Measurements from ENCODE around the gene CFH.
"Not testable (repeated sequence)": the region's sequence is repeated elsewhere in the genome, so short reads cannot be mapped to it uniquely, and the experiment has no call there.

The CFH gene

DNA sequence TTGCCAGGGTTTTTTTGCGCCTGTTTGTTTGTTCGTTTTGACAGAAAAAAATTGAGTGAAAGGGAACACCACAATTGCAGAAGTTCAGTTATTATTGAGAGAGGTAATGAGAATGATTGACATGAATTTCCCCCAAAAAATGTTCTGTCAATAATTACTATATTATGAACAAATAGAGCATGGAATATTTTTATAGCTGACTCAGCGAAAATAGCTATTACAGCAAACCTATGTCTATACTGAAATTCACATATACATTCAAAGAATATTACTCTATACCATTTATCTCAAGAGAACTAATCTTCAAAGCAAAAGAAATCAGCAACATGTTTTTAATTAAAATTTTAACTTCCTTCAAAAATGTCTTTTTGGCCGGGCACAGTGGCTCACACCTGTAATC is 118.0 kb downstream of the CFH start:
- DNase-seq (ENCODE audit: low read depth) = not testable (repeated sequence)

DNA sequence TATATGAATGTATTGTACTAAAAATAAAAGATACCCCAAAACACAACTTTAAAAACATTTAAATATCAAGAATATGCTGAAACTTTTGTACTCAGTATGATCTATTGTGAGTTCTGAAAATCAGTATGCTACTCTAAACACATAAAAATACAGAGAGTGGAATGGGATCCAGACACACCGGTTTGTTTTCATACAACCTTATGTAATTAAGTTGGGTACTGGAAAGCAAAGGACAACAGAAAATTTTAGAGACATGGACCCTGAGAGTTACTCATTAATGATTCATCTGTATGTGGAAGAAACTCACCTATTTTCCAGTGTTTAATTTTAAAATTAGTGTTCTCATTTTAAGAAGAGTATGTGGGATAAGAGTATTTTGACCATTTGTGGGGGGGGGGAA is 121.9 kb downstream of the CFH start:
- DNase-seq (ENCODE audit: low read depth) = no peak

DNA sequence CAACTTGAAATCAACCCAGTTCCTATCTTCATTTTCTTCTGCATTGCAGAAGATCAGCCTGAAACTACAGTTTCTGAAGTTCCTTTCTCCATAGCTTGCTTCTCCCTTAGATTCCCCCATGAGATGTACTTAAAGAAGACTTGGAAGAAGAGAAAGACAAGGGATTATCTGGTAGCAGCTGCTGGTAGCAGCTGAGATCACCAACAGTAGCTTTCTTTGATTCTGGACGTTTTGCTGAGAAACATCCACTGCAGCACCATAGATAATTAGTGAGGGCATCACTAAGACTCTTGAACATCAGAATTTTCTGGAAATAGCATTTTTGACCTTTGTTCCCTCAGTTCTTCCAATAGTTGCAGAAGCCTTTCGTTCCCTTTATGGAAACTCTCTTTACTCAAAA is 122.3 kb downstream of the CFH start:
- DNase-seq (ENCODE audit: low read depth) = no peak

DNA sequence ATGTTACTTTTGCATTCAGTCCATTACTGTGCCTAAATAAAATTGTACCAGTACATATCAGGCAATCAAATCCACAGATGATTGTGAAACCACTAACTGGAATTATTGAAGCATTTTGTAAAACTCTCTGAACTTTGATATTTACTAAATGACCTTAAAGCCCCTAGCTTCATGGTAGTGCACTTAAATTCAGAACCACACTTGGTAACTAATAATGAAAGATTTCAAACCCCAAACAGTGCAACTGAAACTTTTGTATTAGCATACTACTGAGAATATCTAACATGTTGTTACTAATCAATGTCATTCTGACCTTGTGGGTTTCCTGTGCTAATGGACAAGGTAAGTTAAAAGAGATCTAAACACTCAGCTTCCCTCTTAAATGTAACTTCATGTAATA is 122.8 kb downstream of the CFH start, which contains the start of gene CFHR3:
Gene CFHR3 (plus strand): TSS at position 238 of the 400 bp plus-strand sequence. CDS start 47 bp downstream, at position 285.
- no peak for DNase-seq (ENCODE audit: low read depth)

DNA sequence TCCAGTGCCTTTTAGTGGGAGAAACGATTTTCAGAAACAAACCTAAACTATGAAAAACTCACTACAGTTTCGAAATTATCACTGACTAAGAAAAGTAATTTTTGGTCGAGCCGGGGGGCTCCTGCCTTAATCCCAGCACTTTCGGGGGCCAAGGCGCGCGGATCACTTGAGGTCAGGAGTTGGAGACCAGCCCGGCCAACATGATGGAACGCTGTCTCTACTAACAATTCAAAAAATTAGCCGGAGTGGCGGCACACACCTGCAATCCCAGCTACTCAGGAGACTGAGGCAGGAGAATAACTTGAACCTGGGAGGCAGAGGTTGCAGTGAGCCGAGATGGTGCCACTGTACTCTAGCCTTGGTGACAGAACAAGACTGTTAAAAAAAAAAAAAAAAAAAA is 125.8 kb downstream of the CFH start:
- no peak for DNase-seq (ENCODE audit: low read depth)

DNA sequence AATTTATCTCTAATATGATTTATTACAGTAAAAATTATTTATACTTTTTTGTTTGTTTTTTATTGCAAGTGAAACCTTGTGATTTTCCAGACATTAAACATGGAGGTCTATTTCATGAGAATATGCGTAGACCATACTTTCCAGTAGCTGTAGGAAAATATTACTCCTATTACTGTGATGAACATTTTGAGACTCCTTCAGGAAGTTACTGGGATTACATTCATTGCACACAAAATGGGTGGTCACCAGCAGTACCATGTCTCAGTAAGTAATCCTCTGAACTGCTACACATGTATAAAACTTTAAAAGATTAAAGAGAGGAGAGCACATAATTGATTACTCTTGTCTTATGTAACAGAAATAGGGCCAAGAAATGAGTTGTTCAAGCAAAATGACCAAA is 127.2 kb downstream of the CFH start:
- no peak for DNase-seq (ENCODE audit: low read depth)

DNA sequence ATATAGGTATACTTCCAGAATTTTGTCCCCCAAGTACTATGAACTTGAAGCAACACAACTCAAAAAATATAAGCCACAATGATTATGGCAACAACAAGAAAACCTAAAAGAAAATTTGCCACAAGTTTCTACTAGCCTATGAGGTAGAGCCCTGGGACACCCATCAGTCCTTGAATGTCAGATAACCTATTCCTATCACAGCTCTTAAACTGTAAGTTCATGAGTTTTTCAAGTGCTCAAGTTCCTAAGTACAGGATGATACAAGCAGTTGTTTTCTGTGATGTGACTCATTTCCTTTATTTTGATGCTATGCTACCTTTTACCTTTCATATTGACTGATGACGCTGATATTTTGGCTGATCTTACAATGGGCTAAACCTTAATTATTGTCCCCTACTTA is 139.4 kb downstream of the CFH start:
- DNase-seq (ENCODE audit: low read depth) = not testable (repeated sequence)

DNA sequence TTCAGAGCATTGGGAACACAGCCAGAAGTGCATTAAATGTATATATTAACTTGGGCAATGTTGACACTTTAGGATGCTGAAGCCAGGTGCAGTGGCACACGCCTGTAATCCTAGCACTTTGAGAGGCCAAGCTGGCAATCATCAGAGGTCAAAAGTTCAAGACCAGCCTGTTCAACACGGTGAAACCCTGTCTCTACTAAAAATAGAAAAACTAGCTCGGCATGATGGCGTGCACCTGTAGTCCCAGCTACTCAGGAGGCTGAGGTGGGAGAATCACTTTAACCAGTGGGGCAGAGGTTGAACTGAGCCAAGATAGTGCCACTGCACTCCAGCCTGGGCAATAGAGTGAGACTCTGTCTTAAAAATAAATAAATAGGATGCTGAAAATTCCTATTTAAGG is 142.3 kb downstream of the CFH start:
- not testable (repeated sequence) for DNase-seq (ENCODE audit: low read depth)
